NCI-H1436 treated with DMSO at 0.1 percent for 48 hours (cell line): ENCODE measurements around the gene PSG11.
"Not testable (repeated sequence)": the region's sequence is repeated elsewhere in the genome, so short reads cannot be mapped to it uniquely, and the experiment has no call there.

Experiments
- DNase-seq: peaks from one replicate; lab custom pipeline; 2025; lab: John Stamatoyannopoulos, UW

Gene PSG11

DNA sequence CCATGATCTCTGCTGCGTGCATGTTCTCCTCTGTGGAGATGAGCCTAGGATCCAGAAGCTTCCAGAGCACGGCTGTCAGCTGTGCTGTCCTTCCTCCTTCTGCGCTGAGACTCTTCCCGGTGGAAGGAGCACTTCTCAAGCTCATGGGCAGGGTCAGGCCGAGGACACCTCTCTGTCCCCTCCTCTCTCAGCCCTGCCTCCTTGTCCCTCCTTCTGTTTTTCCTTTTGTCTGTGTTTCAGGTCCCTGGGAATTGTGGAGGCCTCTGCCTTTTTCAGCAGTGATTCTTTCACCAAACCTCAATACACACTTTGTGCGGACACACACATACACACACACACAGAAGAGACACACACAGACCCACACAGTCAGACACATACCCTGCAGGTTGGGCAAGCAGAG lies at the start of gene PSG11:
TSS of gene PSG11 (minus strand) at position 101 of the 400 bp plus-strand sequence. CDS start at position 4, 97 bp downstream.
- not testable (repeated sequence) for DNase-seq

DNA sequence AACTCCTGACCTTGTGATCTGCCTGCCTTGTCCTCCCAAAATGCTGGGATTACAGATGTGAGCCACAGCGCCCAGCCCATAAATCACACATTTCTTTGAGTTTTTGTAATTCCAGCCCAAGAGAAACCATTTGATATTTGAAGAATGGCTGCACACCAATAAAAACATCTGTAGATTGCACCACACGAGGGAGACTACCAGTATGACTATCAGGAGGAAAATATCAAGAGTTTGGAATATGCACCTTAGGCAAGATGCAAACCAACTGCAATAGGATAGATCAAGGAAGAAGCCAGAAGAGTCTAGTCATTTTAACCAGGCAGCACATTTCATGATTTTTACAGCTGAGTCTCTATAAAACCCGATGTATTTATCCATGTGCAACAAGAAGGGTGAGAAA lies 36.1 kb upstream of the PSG11 start:
- not testable (repeated sequence) for DNase-seq

DNA sequence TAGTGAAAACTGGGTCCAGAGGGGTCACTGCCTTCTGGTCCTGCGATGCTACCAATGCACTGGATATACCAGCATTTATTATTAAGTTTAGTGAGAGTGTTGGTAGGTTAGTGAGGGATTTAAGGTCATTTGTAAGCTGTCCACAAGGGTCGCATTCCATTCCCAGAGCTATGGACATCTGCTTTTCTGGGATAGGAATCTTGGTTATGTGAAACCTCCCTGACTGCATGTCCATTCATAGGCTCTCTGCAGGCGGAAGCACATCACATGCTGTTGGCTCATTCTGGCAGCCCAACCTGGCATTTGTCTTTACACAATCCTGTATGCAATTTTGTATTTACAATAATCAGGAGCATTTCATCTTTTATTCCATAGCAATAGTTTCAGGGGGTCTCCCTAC lies 35.1 kb upstream of the PSG11 start:
- DNase-seq = not testable (repeated sequence)

- DNase-seq = not testable (repeated sequence)
Observed at GRCh38 chr19:43060254-43060653, 34.0 kb upstream of the PSG11 start.

DNA sequence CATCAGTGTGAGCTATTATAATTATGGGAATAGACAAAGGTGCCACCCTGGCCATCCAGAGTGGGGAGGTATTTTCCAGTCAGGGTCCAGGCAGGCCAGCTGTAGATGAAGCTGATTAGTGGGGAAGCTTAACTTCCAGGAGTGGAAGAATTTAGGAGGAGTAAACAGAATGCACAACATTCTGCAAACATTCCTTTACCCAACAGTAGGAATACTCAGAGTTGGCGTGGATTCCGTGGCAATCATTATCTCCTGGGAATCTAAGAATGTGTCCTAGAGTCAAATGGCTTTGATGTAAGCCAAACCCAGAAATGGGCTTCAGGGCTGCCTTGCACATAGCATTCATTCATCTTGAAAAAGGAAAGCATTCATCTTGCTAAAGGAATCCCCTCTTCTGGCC lies 33.2 kb upstream of the PSG11 start:
- DNase-seq = not testable (repeated sequence)

DNA sequence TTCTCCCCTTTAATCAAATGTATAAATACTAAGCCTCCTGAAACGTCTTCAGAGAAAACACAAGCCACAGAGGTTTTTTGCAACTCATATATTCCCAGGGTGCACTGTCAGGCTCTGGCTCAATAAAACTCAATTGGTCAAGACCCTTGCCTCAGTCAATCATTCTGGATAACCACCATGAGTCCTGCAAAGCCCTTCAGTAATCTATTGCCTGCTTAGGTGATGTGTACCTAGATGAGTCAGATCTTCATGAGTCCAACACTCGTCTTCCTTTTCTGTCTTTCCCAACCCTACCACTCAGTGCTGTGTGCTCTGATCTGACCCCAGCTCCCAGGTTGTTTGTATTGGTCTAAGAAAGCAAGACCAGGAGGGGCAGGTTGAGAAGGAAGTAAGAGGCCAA lies 32.2 kb upstream of the PSG11 start:
- DNase-seq = not testable (repeated sequence)

- DNase-seq = not testable (repeated sequence)
Observed at GRCh38 chr19:43047966-43048365, 21.7 kb upstream of the PSG11 start.

- DNase-seq = not testable (repeated sequence)
Observed at GRCh38 chr19:43046578-43046977, 20.3 kb upstream of the PSG11 start.

- DNase-seq = not testable (repeated sequence)
Observed at GRCh38 chr19:43043492-43044180, 17.4 kb upstream of the PSG11 start.

- DNase-seq = not testable (repeated sequence)
Observed at GRCh38 chr19:43031645-43032044, 5.4 kb upstream of the PSG11 start.

DNA sequence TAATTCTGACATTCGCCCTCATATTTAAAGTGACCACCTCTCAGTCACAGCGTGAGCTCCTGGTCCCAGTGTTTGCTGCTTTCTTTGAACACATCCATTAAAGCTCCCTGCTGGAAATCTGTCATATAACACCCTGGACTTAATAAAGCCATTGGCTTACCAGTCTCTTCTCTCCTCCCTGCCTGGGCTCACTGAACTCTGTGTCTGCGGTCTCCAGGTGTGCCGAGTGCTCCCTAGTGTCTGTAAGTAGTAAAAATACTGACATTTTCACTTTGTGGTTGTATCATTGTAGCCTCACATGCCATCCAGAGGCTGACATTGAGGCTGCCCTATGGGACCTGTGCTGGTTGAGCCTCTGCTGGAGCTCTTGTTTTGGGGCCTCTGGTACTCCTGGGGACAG lies 2.6 kb upstream of the PSG11 start:
- DNase-seq = no peak

DNA sequence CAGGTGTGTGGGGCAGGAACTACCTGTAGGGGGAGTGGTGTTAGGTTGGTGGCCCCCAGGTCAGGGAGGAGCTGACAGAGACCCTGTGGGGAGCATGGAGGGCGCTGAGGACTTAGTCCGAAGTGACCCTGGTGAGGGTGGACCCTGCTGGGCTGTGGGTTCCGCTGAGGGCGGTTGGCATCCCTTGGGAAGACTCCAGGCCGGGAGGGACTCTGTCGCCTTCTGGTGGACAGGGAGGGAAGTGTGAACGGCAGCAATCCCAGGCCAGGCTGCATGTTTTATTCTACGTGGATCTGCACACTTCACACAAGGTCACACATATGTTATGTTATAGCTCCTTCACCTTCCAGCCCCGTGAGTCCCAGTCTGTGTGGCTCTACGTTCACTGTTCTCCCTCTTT lies 1.7 kb upstream of the PSG11 start:
- DNase-seq = not testable (repeated sequence)

GRCh38 chr19:43027061-43027460 lies 792 bp upstream of the PSG11 start:
- DNase-seq = not testable (repeated sequence)

- not testable (repeated sequence) for DNase-seq
Observed at GRCh38 chr19:43022098-43022497, 4.2 kb downstream of the PSG11 start.

- not testable (repeated sequence) for DNase-seq
Observed at GRCh38 chr19:43021629-43022028, 4.6 kb downstream of the PSG11 start.

- DNase-seq = not testable (repeated sequence)
Observed at GRCh38 chr19:43019588-43019987, 6.7 kb downstream of the PSG11 start.

- DNase-seq = not testable (repeated sequence)
Observed at GRCh38 chr19:43005841-43006240, 20.4 kb downstream of the PSG11 start.

DNA sequence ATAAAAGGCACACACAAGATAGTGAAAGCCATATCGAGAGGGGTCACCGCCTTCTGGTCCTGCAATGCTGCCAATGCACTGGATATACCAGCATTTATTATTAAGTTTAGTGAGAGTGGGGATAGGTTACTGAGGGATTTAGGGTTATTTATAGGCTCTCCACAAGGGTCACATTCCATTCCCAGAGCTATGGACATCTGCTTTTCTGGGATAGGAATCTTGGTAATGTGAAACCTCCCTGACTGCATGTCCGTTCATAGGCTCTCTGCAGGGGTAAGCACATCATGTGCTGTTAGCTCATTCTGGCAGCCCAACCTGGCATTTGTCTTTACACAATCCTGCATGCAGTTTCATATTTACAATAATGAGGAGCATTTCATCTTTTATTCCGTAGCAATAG lies 21.4 kb downstream of the PSG11 start:
- DNase-seq = not testable (repeated sequence)

- not testable (repeated sequence) for DNase-seq
Observed at GRCh38 chr19:43003634-43004033, 22.6 kb downstream of the PSG11 start.

GRCh38 chr19:43002948-43003347 lies 23.3 kb downstream of the PSG11 start:
- DNase-seq = not testable (repeated sequence)

DNA sequence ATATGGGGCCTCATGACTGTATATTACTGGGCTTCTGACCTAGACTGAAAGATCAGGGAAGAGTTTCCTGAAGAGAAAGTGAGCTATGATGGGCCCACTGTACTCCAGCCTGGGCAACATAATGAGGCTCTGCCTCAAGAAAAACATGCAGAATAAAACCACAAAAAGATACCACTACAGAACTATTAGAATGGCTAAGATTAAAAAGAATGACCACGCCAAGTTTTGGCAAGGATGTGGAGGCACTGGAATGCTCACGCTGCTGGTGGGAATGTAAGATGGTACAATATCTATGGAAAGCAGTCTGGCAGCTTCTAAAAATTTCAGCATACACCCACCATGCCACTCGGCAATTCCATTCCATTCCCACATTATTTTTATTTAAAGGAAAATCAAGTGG lies 30.1 kb downstream of the PSG11 start:
- not testable (repeated sequence) for DNase-seq

- DNase-seq = not testable (repeated sequence)
Observed at GRCh38 chr19:42992029-42992604, 34.2 kb downstream of the PSG11 start.

DNA sequence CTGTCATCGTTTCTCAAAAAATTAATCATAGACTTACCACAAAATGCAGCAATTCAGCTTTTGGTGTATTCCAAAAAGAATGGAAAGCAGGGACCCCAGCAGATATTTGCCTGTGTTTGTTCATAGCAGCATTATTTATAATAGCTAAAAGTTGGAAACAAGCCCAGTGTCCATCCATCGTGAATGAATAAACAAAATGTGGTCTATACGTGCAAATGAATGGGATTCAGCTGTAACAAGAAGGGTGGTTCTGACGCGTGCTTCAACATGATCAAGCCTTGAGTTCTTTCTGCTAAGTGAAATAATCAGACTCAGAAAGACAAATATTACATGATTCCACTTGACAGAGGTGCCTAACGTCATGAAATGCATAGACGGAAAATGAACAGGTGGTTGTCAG lies 36.4 kb downstream of the PSG11 start:
- no peak for DNase-seq

- not testable (repeated sequence) for DNase-seq
Observed at GRCh38 chr19:42989186-42989585, 37.1 kb downstream of the PSG11 start.
